Stomach (tissue), 9 donors: ENCODE results near the gene LRRN1. TPM values are rescaled to one million over a fixed set of nuclear protein-coding genes. Genes with fewer than 3 reads are reported as not detected.

Experiments
- DNase-seq, 2 donors: peaks; one replicate each; pipeline versions ENCODE4 v3.0.0 to v3.0.0-alpha.2; 2013 to 2019
- H3K27ac ChIP-seq, 5 donors: fragments of 200-600 bp in 4 of 5; sonication (generic) in 4 of 5; one replicate each; pipeline ENCODE4 v1.5.1; 2013 to 2019; ENCODE audit warnings: mild to moderate bottlenecking in 1 of 5, moderate library complexity in 1 of 5
- H3K27me3 ChIP-seq, 3 donors: fragments of 200-600 bp; sonication (generic); one replicate each; pipeline ENCODE4 v1.5.1; 2017 to 2019; ENCODE audit warnings: mixed run types in 1 of 3
- H3K36me3 ChIP-seq, 4 donors: fragments of 200-600 bp; sonication (generic); 1 replicate in 3 of 4; 2 replicates in 1 of 4; pipeline ENCODE4 v1.5.1; 2016 to 2019
- H3K4me1 ChIP-seq, 4 donors: fragments of 200-600 bp; sonication (generic); one replicate each; pipeline ENCODE4 v1.5.1; 2016 to 2019
- H3K4me3 ChIP-seq, 4 donors: fragments of 200-600 bp; sonication (generic) in 3 of 4; one replicate each; pipeline ENCODE4 v1.5.1; 2016 to 2019; ENCODE audit warnings: mild to moderate bottlenecking in 1 of 4
- H3K9me3 ChIP-seq, 4 donors: fragments of 200-600 bp; sonication (generic); one replicate each; pipeline ENCODE4 v1.5.1; 2016 to 2019
- CTCF ChIP-seq, 7 experiments: fragments of 450-650 bp in 4 of 7; fragments of 200-600 bp in 3 of 7; sonication (generic) in 3 of 7; IDR thresholded peaks; one replicate each; pipeline ENCODE4 v1.5.1; 2016 to 2019; ENCODE audit warnings: antibody characterized with exemption in 7 of 7, control low read depth in 2 of 7, mild to moderate bottlenecking in 1 of 7
- EP300 ChIP-seq: sonication (generic); formaldehyde crosslinking; IDR thresholded peaks from one replicate; pipeline ENCODE4 v1.6.1; 2017; ENCODE audit warnings: antibody characterized with exemption
- POLR2A ChIP-seq, 4 donors: fragments of 450-650 bp; IDR thresholded peaks; one replicate each; pipeline ENCODE4 v1.6.1; 2016; ENCODE audit warnings: antibody characterized with exemption in 4 of 4, control low read depth in 2 of 4, mild to moderate bottlenecking in 1 of 4, moderate library complexity in 1 of 4
- POLR2AphosphoS5 ChIP-seq, 3 donors: sonication (generic); formaldehyde crosslinking; IDR thresholded peaks; one replicate each; pipeline ENCODE4 v1.6.1; 2016; ENCODE audit warnings: antibody characterized with exemption in 3 of 3
- WGBS, 5 donors: extraction: QIAGEN DNeasy Blood & Tissue Kit in 3 of 5; methylation state at CpG; one replicate each; pipeline versions ENCODE4 v1.1.5 to v1.1.7; 2013 to 2018; 5-methylcytosine and 5-hydroxymethylcytosine counted together
- intact Hi-C: fragments of 100-400 bp; cut with DNase I; formaldehyde crosslinking; loops from one replicate; pipeline ENCODE4 v1.15.1; 2023; ENCODE audit warnings: low total_unique reads
- polyA plus RNA-seq, 3 donors: library from polyadenylated mRNA; stranded (reverse); fragments of 200-250 nt; gene quantifications; one replicate each; pipeline ENCODE4 v1.2.3, GENCODE V29; 2013
- total RNA-seq, 5 donors: library from RNA; depleted of rRNA; stranded (reverse); fragments of >200 nt; gene quantifications; one replicate each; pipeline versions ENCODE4 v1.1.0 to v1.2.3, GENCODE V29; 2014 to 2016
- donor health status: healthy with polysubstance abuse.
- donor health status: Bipolar disorder and iron deficiency.
- donor health status: healthy.

Gene LRRN1
- total and polyA plus RNA-seq, 8 donors: 0.15 to 9.3 (median 2.5) TPM; not detected in 2

GRCh38 chr3:3771094-3771493 is 28.1 kb upstream of the LRRN1 start:
- intact Hi-C loops: no loop called here
- Histone ChIP-seq H3K4me3 (no peak overlapping the region), H3K9me3 (peaks cover 0 to 12% (median 10%) of the 10 kb centered on the region in 4 donors), H3K27me3 (no peaks in the 10 kb centered on the region), H3K27ac (no peak overlapping the region), H3K36me3 (peaks cover 0 to 4% (median 0%) of the 10 kb centered on the region in 4 donors), H3K4me1 (no peaks in the 10 kb centered on the region)
- DNase-seq: peak in 1 of 2 donors; percentile 18
- no peak for TF ChIP-seq EP300
- TF ChIP-seq POLR2AphosphoS5 (IDR thresholded peaks at IDR 0.05): no peak
- TF ChIP-seq POLR2A (IDR thresholded peaks at IDR 0.05): no peak
- TF ChIP-seq CTCF (IDR thresholded peaks at IDR 0.05): no peak
- WGBS, 5 donors: 77 to 92% (median 84%) methylated on average over 3 of the region's 3 CpGs

GRCh38 chr3:3771567-3771966 is 27.7 kb upstream of the LRRN1 start:
- Histone ChIP-seq H3K4me3 (no peak overlapping the region), H3K27ac (no peak overlapping the region), H3K4me1 (no peaks in the 10 kb centered on the region), H3K27me3 (no peaks in the 10 kb centered on the region), H3K36me3 (peaks cover 0 to 9% (median 0%) of the 10 kb centered on the region in 4 donors), H3K9me3 (peaks cover 0 to 17% (median 12%) of the 10 kb centered on the region in 4 donors)
- DNase-seq: peak in 1 of 2 donors; percentile 58
- intact Hi-C loops: no loop called here
- 85 to 100% (median 97%) methylated on average over 1 of the region's 1 CpG for WGBS, 5 donors
- TF ChIP-seq POLR2AphosphoS5 (IDR thresholded peaks at IDR 0.05): no peak
- TF ChIP-seq CTCF (IDR thresholded peaks at IDR 0.05): no peak
- TF ChIP-seq EP300: no peak
- TF ChIP-seq POLR2A (IDR thresholded peaks at IDR 0.05): no peak

DNA sequence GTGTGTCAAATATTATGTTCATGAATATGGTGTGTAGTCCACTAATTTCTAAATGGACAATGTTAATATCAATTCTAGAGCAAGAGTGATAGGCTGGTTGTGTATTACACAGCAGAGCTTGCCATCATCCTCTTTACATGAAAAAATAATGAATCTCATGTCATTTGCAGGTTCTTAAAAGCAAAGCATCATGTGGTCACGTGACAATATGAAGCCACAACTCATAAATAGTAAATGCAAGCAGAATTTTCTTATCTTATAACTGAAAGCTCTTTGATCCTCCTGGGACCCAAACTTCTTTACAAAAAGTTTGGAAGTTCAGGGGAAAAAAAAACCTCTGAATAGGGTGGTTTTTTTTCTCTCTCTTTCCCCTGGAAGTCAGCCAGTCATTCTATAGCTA is 26.9 kb upstream of the LRRN1 start:
- Histone ChIP-seq H3K27me3 (no peaks in the 10 kb centered on the region), H3K9me3 (peaks cover 0 to 17% (median 12%) of the 10 kb centered on the region in 4 donors), H3K36me3 (peaks cover 0 to 15% (median 0%) of the 10 kb centered on the region in 4 donors), H3K27ac (no peak overlapping the region), H3K4me1 (no peaks in the 10 kb centered on the region), H3K4me3 (no peak overlapping the region)
- TF ChIP-seq POLR2A (IDR thresholded peaks at IDR 0.05) (no peak), EP300 (no peak), POLR2AphosphoS5 (IDR thresholded peaks at IDR 0.05) (no peak), CTCF (IDR thresholded peaks at IDR 0.05) (no peak)
- 86 to 89% (median 88%) methylated on average over 1 of the region's 1 CpG for WGBS, 5 donors
- DNase-seq: no peak
- intact Hi-C loops: no loop called here

- DNase-seq: no peak
- Histone ChIP-seq H3K36me3 (peaks cover 0 to 16% (median 0%) of the 10 kb centered on the region in 4 donors), H3K27ac (no peak overlapping the region), H3K4me3 (no peak overlapping the region), H3K27me3 (no peaks in the 10 kb centered on the region), H3K9me3 (peaks cover 0 to 17% (median 12%) of the 10 kb centered on the region in 4 donors), H3K4me1 (no peaks in the 10 kb centered on the region)
- intact Hi-C loops: no loop called here
- WGBS, 5 donors: 73 to 81% (median 78%) methylated on average over 7 of the region's 7 CpGs
- TF ChIP-seq POLR2A (IDR thresholded peaks at IDR 0.05): no peak
- no peak for TF ChIP-seq POLR2AphosphoS5 (IDR thresholded peaks at IDR 0.05)
- no peak for TF ChIP-seq CTCF (IDR thresholded peaks at IDR 0.05)
- no peak for TF ChIP-seq EP300
These were observed 26.3 kb upstream of the LRRN1 start for GRCh38 chr3:3772920-3773319.
